ENCODE measurements around the gene AKAP6. TPM values are rescaled to one million over a fixed set of nuclear protein-coding genes. Genes with fewer than 3 reads are reported as not detected.

Gene AKAP6
- total and polyA plus RNA-seq, 2 of the 8 experiments (the other 6 are each of a cell fraction or from before 2014, with no cell fraction given) = 0.09 to 0.89 TPM

DNA sequence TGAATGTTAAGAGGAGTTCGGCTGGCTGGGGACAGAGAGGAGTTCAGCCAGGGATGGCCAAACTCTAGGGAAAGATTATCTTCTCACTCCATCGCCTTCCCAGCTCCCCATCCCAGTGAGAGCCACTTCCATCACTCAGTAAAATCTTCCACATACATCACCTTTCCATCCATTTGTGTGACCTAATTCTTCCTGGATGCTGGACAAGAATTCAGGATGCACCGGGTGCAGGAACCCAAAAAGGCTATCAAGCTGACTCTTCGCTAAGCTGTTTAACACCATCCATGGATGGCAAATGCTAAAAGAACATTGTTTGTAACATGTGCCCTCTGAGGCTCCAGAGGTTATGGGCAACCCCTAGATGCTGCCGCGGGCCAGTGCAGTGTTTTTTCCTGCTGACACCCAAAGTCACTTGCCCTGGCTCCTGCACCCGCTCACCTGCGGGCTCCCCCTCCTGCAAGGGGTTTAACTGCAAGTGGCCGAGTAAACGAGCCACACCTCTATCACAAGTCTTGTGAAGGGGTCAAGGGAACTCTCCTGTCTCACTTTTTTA is 393.6 kb downstream of the AKAP6 start:
- DNase-seq (ENCODE audit: low read depth in 1 of 2, low spot score in 2 of 2) = no peak
- no peak overlapping the region for H3K4me2 ChIP-seq (ENCODE audit: insufficient read depth in 1 of 2, low read depth in 2 of 2, low read length in 2 of 2)
- CTCF ChIA-PET (ENCODE audit: partially characterized antibody) = interaction anchor here (1.7 to 2.5 kb wide), 2 partner anchors 11 to 1601 kb away, joined by 3 to 8 read pairs; no protein-coding TSS in a partner anchor

More for the DNA sequence above, 393.6 kb downstream of the AKAP6 start:
- no peak overlapping the region for H2BK12ac ChIP-seq (ENCODE audit: low read depth, low read length)
- TF ChIP-seq EGR1 (IDR thresholded peaks at IDR 0.05; ENCODE audit: borderline replicate concordance, low read depth, low read length) (no peak), PHF8 (conservative IDR thresholded peaks at IDR 0.05; ENCODE audit: low read depth, low read length) (no peak), SAP30 (IDR thresholded peaks at IDR 0.05; ENCODE audit: insufficient read depth, insufficient replicate concordance, low read length) (no peak), SIX5 (IDR thresholded peaks at IDR 0.05; ENCODE audit: low read depth, low read length) (no peak), SP1 (IDR thresholded peaks at IDR 0.05; ENCODE audit: low read depth, low read length) (no peak), RXRA (IDR thresholded peaks at IDR 0.05; ENCODE audit: insufficient read depth, low read depth, low read length) (no peak), CBX5 (IDR thresholded peaks at IDR 0.05; ENCODE audit: low read depth, low read length) (no peak), SP4 (IDR thresholded peaks at IDR 0.05; ENCODE audit: low read length) (no peak)
- no peak overlapping the region for H3K4me3 ChIP-seq (ENCODE audit: extremely low read depth in 1 of 4, insufficient read depth in 2 of 4, low read depth in 3 of 4, low read length in 4 of 4)
- no peak overlapping the region for H3K27ac ChIP-seq (ENCODE audit: low read depth, low read length)
- H3K14ac ChIP-seq (ENCODE audit: insufficient read length) = no peak overlapping the region
- H2BK20ac ChIP-seq (ENCODE audit: low read length) = no peak overlapping the region
- peaks cover 0 to 5% (median 0%) of the 10 kb centered on the region in 4 experiments; a peak in 1 of 7 replicates for H3K4me1 ChIP-seq (replicated peaks in 1 of 4; ENCODE audit: control insufficient read depth in 3 of 4, insufficient read depth in 4 of 4, low read length in 3 of 4)
- no peak overlapping the region for H2BK5ac ChIP-seq (ENCODE audit: low read depth, low read length)
- no peak overlapping the region for H2BK120ac ChIP-seq (replicated peaks; ENCODE audit: low read depth, low read length)
- H4K20me1 ChIP-seq (replicated peaks in 1 of 2; ENCODE audit: control insufficient read depth in 1 of 2, insufficient read depth in 2 of 2, low read length in 2 of 2) = no peaks in the 10 kb centered on the region
- no peaks in the 10 kb centered on the region for H3K79me1 ChIP-seq (ENCODE audit: low read depth, low read length)
- POLR2A ChIA-PET (ENCODE audit: partially characterized antibody) = no interaction called here
- H3K36me3 ChIP-seq (ENCODE audit: control insufficient read depth in 2 of 4, insufficient read depth in 4 of 4, low read length in 3 of 4) = no peaks in the 10 kb centered on the region
- H3K9ac ChIP-seq (replicated peaks in 1 of 4; ENCODE audit: extremely low read depth in 1 of 4, low read depth in 3 of 4, low read length in 3 of 4) = no peak overlapping the region
- H3K18ac ChIP-seq (ENCODE audit: extremely low read depth, low read length) = no peak overlapping the region
- no peak overlapping the region for H4K8ac ChIP-seq (ENCODE audit: extremely low read depth, insufficient read depth, low read length)
- H3K56ac ChIP-seq (replicated peaks; ENCODE audit: insufficient read length, low read depth, low read length) = no peak overlapping the region
- H3K79me2 ChIP-seq (ENCODE audit: control insufficient read depth in 1 of 2, insufficient read depth in 2 of 2, low read length in 2 of 2) = no peaks in the 10 kb centered on the region
- 0 out of 2 replicates have a peak overlapping the region, but pooled peaks have one; percentile 28 for H2AFZ ChIP-seq (ENCODE audit: low read length)
- no peak for FAIRE-seq
- no peaks in the 10 kb centered on the region for H3K9me3 ChIP-seq (ENCODE audit: insufficient read depth in 2 of 2, low read depth in 1 of 2, low read length in 1 of 2)
- H2BK15ac ChIP-seq (ENCODE audit: low read length) = no peak overlapping the region
- H4K91ac ChIP-seq (replicated peaks; ENCODE audit: insufficient read length, low read length) = no peak overlapping the region
- no peak overlapping the region for H3K4ac ChIP-seq (replicated peaks; ENCODE audit: insufficient read length, low read depth, low read length)
- 85% methylated on average over 9 of the region's 10 CpGs; no CpG with 5 or more reads in 1 of the 2 experiments for WGBS, 2 experiments (ENCODE audit: extremely low coverage in 1 of 2, insufficient coverage in 1 of 2, insufficient read length in 1 of 2, insufficient replicate concordance in 2 of 2, low coverage in 1 of 2, low lambda C conversion rate in 2 of 2, missing lambda C conversion rate in 1 of 2)
- H3K27me3 ChIP-seq (replicated peaks in 1 of 4; ENCODE audit: control insufficient read depth in 3 of 4, extremely low read depth in 1 of 4, insufficient read depth in 3 of 4, low read length in 3 of 4) = no peaks in the 10 kb centered on the region
- H3K23me2 ChIP-seq (ENCODE audit: low read depth, low read length) = no peaks in the 10 kb centered on the region
- H2AK5ac ChIP-seq (ENCODE audit: low read depth, low read length) = no peak overlapping the region
- H3K23ac ChIP-seq (ENCODE audit: insufficient read length) = no peak overlapping the region
- no peak overlapping the region for H4K5ac ChIP-seq (ENCODE audit: insufficient read length, low read depth, low read length)
